ENCODE data around the gene GPER1.

GPER1 gene

DNA sequence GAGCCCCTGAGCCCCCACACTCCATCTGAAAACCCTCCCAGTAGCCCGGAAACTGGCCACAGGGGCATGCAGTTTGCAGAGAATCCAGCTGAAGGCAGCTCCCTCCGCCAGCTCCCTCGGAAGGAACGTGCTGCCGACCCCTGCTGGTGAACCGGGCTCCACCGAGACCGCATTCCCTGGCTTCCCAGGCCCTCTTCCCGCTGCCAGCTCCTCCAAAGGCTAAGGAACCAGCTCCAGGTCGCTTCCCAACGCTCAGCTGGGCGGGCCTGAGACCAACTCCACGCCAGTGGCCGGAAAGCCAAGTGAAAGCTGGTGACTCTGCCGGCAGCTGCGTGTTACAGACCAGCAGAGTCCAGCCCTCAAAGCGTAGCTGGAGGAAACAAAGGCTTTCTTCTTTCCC is 35.8 kb downstream of the GPER1 start:
- H3K4me3 ChIP-seq (replicated peaks; ENCODE audit: low read depth, low read length): peak overlapping the region; percentile 22

DNA sequence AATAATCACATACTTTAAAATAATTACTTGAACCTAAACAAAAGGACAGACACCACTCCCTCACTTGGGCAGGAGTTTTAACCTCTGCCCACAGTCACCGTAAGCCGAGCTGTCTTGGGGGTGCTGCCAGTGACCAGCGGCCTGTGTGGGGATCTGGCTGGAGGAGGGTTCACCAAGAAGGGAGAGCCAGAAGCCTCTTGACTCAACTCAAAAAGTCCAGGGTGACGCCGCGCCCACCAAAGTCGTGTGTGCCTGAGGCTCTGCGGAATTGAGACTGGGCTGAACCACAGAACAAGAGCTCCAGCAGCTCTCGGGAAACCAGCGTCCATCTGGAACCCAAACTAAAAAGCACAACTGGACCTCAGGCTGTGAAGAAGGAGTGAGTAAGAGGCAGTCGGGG is 36.3 kb downstream of the GPER1 start:
- DNase-seq (ENCODE audit: low read depth): no peak
- peak overlapping the region; percentile 22 for H3K4me3 ChIP-seq (replicated peaks; ENCODE audit: low read depth, low read length)
- TF ChIP-seq, protein P1, sequence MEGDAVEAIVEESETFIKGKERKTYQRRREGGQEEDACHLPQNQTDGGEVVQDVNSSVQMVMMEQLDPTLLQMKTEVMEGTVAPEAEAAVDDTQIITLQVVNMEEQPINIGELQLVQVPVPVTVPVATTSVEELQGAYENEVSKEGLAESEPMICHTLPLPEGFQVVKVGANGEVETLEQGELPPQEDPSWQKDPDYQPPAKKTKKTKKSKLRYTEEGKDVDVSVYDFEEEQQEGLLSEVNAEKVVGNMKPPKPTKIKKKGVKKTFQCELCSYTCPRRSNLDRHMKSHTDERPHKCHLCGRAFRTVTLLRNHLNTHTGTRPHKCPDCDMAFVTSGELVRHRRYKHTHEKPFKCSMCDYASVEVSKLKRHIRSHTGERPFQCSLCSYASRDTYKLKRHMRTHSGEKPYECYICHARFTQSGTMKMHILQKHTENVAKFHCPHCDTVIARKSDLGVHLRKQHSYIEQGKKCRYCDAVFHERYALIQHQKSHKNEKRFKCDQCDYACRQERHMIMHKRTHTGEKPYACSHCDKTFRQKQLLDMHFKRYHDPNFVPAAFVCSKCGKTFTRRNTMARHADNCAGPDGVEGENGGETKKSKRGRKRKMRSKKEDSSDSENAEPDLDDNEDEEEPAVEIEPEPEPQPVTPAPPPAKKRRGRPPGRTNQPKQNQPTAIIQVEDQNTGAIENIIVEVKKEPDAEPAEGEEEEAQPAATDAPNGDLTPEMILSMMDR (IDR thresholded peaks at IDR 0.05; ENCODE audit: low read length, missing control alignments): no peak

More for the DNA sequence above, 35.8 kb downstream of the GPER1 start:
- TF ChIP-seq, protein P1 (IDR thresholded peaks at IDR 0.05; ENCODE audit: low read length, missing control alignments): peak; percentile 75
- peak; percentile 90 for DNase-seq (ENCODE audit: low read depth)

DNA sequence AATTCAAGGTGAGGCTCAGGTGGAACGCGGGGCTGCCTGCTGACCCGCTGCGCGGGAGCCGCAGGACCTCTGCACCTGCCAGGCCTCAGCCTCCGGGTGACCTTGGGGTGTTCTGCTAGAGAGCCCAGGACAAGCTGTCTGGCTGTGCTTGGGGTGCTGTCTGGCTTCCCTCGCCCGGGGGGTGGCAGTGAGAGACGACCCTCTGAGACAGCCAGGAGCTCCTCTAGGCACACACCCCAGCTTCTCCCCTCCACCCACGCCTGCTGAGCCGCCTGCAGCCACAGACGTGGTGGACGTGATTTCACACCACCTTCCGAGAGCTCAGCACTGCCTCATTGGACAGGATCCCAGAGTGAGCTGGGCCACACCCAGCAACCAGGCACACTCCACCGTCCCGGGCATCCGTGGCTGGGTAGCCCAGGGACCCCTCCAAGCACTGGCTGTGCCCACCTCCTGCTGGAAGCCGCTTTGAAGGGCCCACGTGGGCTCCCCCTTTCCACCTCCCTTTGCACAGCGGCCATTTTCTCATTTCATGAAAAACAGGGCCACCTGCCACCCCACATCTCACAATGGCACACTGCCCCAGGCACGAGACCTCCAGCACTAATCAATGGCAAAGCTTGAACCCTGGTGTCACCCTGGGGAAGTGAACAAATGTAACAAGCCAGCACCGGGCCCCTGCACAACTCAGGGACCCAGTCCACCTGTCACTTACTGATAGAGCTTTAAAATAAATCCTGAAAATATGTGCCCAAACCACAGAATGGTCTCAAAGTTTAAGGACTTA is 37.1 kb downstream of the GPER1 start:
- TF ChIP-seq, protein P1 (IDR thresholded peaks at IDR 0.05; ENCODE audit: low read length, missing control alignments): no peak
- no peak overlapping the region for H3K4me3 ChIP-seq (replicated peaks; ENCODE audit: low read depth, low read length)
- DNase-seq (ENCODE audit: low read depth): no peak

DNA sequence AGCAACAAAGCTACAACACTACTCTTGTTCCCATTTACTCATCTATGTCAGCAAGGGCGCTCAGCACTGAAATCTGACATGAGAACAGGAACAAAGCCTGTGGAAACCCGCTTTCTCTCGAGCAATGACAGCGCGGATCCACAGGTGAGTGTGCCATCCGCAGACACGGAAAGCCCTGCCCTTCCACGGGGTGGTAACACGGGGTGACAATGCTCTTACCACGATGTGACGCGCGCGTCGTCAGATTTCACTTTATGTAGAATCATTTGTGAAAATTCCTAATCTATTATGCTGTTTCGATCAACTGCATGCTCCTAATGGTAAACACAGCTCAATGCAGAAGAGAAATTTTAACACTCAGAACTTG is 37.7 kb downstream of the GPER1 start:
- DNase-seq (ENCODE audit: low read depth): no peak
- TF ChIP-seq, protein P1 (IDR thresholded peaks at IDR 0.05; ENCODE audit: low read length, missing control alignments): no peak

DNA sequence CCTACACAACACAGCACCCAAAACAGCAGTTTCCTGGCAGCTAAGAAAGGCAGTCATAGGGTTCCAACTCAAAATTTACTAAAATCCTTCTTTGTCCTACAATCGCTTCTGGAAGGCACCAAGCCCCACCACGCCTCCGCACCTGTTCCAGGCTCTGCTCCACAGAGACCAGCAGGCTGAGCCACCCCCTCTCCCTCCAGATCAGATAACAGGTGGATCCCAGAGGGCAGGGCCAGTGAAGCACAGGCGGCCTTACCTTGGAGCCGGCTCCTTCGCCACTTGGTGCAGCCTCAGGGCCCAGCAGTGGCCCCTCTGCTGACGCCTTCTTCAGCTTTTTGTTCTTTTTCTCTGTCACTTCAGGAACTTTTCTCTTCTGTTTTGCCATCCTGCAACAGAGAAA is 39.1 kb downstream of the GPER1 start:
- DNase-seq (ENCODE audit: low read depth): no peak
- H3K4me3 ChIP-seq (replicated peaks; ENCODE audit: low read depth, low read length): no peak overlapping the region
- TF ChIP-seq, protein P1 (IDR thresholded peaks at IDR 0.05; ENCODE audit: low read length, missing control alignments): no peak

More for the DNA sequence above, 37.7 kb downstream of the GPER1 start:
- H3K4me3 ChIP-seq (replicated peaks; ENCODE audit: low read depth, low read length): no peak overlapping the region

DNA sequence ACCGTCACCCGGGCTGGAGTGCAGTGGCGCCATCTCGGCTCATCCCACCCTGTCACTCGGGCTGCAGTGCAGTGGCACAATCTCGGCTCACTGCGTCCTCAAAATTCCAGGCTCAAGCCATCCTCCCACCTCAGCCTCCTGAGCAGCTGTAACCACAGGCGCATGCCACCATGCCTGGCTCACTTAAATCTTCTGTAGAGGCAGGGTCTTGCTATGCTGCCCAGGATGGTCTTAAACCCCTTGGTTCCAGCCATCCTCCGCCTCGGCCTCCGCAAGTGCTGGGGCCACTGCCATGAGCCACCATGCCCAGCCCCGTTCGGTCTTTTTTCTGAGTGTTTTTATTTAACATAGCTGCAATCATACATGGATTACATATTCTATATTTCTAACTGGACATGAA is 41.5 kb downstream of the GPER1 start:
- TF ChIP-seq, protein P1 (IDR thresholded peaks at IDR 0.05; ENCODE audit: low read length, missing control alignments): no peak
- no peak for DNase-seq (ENCODE audit: low read depth)
- H3K4me3 ChIP-seq (replicated peaks; ENCODE audit: low read depth, low read length): no peak overlapping the region
